GM18502 (cell line): ENCODE measurements around the gene SLC26A11.
"Not testable (repeated sequence)": the region's sequence is repeated elsewhere in the genome, so short reads cannot be mapped to it uniquely, and the experiment has no call there.

Source experiments
- ATAC-seq: cut with Tn5 transposase; IDR thresholded peaks from one replicate; pipeline ENCODE4 v1.9.1; 2021; ENCODE audit warnings: mild to moderate bottlenecking; ENCODE audit not compliant: unreplicated experiment, poor library complexity

Gene SLC26A11

GRCh38 chr17:80275857-80276256, 55.6 kb downstream of the SLC26A11 start:
- ATAC-seq, result not testable (repeated sequence)

GRCh38 chr17:80277751-80278671, 57.8 kb downstream of the SLC26A11 start:
- ATAC-seq, result no peak

GRCh38 chr17:80279895-80280294, 59.7 kb downstream of the SLC26A11 start:
- no peak for ATAC-seq

DNA sequence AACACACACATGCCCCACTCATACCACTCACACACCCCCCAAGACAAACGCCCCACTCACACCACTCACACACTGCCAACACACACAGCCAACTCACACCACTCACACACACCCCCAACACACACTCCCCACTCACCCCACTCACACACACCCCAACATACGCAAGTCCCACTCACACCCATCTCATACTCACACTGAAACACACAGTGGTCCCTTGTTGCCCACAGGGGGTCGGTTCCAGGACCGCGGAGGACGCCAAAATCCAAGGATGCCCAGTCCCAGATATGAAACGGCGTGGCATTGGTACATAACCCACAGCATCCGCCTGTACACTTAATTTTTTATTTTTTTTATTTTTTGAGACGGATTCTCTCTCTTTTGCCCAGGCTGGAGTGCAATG, 61.3 kb downstream of the SLC26A11 start:
- ATAC-seq, result no peak

- ATAC-seq, result no peak
These were observed 63.1 kb downstream of the SLC26A11 start for GRCh38 chr17:80283116-80283852.

GRCh38 chr17:80284631-80285030, 64.4 kb downstream of the SLC26A11 start:
- no peak for ATAC-seq

- no peak for ATAC-seq
These were observed 65.2 kb downstream of the SLC26A11 start for GRCh38 chr17:80285237-80285920.

- ATAC-seq, result no peak
These were observed 66.4 kb downstream of the SLC26A11 start for GRCh38 chr17:80286638-80286960.

DNA sequence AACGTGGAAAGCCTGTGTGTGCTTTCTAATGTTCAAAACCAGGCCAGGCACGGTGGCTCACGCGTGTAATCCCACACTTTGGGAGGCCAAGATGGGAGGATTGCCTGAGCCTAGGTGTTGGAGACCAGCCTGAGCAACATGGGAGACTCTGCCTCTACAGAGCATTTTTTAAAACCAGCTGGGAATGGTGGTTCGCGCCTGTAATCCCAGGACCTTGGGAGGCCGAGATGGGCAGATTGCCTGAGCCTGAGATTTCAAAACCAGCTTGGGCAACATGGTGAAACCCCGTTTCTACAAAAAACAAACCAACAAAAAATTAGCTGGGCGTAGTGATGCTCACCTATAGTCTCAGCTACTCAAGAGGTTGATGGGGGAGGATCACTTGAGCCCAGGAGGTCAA, 66.8 kb downstream of the SLC26A11 start:
- ATAC-seq, result no peak

GRCh38 chr17:80287806-80288567, 67.8 kb downstream of the SLC26A11 start:
- ATAC-seq, result no peak

GRCh38 chr17:80289616-80290015, 69.4 kb downstream of the SLC26A11 start:
- ATAC-seq, result no peak

- ATAC-seq, result no peak
These were observed 69.9 kb downstream of the SLC26A11 start for GRCh38 chr17:80290156-80290555.

DNA sequence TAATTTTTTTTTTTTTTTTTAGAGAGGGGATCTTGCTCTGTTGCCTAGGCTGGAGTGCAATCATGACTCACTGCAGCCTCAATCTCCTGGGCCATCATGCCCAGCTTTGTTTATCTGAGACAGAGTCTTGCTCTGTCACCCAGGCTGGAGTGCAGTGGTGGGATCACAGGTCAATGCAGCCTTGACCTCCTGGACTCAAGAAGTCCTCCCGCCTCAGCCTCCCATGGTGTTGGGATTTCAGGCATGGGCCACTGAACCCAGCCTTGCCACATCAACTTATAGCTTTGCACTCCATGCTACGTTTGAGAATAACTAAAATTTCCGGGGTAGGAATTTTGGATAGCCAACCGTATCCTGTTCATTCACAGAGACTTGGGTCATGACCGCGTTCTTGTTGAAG, 71.0 kb downstream of the SLC26A11 start:
- no peak for ATAC-seq

DNA sequence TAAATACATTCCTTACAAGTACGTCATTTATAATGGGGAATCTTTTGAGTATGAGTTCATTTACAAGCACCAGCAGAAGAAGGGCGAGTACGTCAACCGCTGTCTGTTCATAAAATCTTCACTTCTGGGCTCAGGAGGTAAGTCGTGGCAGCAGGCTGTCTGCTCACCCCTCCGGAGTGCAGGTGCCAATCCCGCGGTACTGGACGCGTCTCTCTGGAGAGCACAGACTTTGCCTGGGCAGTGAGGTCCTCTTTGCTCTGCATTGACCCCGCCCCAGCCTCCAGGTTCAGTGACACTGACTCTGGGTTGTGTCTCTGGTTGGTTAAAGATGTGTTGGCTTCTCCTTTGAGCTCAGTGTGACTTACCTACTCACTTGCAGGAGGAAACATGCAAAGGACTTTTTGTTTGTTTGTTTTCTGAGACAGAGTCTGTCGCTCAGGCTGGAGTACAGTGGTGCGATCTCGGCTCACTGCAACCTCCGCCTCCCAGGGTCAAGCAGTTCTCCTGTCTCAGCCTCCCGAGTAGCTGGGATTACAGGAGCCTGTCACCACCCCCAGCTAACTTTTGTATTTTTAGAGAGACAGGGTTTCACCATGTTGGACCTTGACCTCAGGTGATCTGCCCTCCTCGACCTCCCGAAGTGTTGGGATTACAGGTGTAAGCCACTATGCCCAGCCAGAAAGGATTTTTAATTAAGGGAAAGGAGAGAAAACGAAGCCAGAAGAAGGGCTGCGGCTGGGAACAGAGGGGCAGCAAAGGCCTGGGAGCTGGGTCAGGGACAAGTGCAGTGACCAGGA, 71.7 kb downstream of the SLC26A11 start:
- ATAC-seq, result no peak

DNA sequence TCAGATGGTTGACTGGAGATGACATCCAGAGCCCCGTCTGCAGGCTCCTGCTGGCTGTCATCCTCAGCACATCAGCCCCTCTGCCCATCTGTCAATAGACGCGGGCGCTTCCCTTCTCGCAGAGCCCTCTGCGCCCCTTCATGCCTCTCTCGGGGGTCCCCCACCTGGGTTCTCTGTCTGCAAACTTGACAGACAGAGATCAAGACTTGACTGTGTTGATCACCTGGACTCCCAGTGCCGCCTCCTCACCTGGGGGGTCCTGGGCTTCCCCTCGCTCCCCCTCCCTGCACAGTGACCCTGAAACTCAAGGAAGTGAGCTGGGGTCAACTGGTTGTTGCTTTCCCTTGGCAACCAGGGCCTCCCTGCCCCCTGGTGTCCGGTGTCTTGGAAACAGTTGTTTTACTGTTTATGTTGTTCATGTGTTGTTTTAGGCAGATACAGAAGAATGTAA, 72.3 kb downstream of the SLC26A11 start:
- ATAC-seq, result no peak

- ATAC-seq, result no peak
These were observed 74.0 kb downstream of the SLC26A11 start for GRCh38 chr17:80294210-80294609.

- no peak for ATAC-seq
These were observed 74.4 kb downstream of the SLC26A11 start for GRCh38 chr17:80294653-80295052.

- ATAC-seq, result no peak
These were observed 74.9 kb downstream of the SLC26A11 start for GRCh38 chr17:80295146-80295545.

- ATAC-seq, result no peak
These were observed 75.3 kb downstream of the SLC26A11 start for GRCh38 chr17:80295559-80295958.
